ENCODE measurements around the gene POLD1.
"Not testable (repeated sequence)": the region's sequence is repeated elsewhere in the genome, so short reads cannot be mapped to it uniquely, and the experiment has no call there.

The POLD1 gene

DNA sequence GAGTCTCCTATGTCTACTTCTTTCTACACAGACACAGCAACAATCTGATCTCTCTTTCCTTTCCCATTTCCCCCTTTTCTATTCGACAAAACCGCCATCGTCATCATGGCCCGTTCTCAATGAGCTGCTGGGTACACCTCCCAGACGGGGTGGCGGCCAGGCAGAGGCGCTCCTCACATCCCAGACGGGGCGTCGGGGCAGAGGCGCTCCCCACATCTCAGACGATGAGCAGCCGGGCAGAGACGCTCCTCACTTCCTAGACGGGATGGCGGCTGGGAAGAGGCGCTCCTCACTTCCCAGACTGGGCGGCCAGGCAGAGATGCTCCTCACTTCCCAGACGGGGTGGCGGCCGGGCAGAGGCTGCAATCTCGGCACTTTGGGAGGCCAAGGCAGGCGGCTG is 6.8 kb downstream of the POLD1 start:
- not testable (repeated sequence) for DNase-seq (ENCODE audit: low read depth)

DNA sequence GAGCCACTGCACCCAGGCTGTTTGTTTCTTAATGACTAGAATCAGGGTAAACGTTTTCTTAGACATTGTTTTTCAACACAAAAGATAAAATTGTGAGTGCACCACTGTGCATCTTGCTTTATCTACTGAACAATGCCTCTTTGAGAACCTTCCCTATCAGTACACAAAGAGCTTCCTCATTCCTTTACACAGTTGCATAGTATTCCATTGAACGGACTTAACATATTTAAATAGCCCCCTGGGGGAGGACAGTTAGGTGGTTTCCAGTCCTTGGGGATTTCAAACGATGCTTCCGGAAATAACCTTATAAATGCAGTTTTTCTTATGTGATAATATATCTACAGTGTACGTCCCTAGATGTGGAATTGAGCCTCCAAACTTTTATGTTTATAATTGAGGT is 8.6 kb downstream of the POLD1 start:
- DNase-seq (ENCODE audit: low read depth): no peak

DNA sequence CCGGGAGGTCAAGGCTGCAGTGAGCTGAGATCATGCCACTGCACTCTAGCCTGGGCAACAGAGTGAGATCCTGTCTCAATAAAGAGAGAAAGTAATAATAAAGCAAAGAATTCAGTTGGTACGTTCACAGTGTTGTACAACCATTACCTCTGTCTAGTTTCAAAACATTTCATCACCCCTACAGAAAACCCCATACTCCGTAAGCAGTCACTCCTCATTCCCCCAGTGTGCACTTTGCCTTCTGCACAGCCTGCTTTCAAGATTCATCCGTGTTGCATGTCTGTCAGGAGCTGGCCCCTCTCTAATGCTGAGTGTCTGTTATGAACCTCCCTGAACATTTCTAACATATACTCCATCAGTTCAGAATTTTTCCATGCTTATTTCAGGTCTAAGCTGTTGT is 9.4 kb downstream of the POLD1 start:
- DNase-seq (ENCODE audit: low read depth): no peak

DNA sequence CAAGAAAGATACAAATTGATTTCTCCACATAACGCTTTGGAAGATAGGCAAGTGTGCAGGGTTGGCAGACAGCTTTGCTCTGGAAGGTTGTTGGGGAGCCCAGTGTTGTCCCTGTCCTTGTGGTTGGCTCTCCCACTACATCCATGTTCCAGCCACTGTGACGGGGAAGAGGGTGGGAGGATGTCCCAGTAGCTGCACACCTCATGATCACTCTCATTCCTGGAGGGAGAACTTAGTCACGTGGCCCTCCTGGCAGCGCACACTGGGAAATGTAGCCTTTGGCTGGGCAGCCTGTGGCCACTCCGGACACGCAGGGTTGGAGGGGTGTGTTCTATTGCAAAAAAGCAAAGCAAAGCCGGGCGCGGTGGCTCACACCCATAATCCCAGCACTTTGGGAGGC is 9.9 kb downstream of the POLD1 start:
- no peak for DNase-seq (ENCODE audit: low read depth)

DNA sequence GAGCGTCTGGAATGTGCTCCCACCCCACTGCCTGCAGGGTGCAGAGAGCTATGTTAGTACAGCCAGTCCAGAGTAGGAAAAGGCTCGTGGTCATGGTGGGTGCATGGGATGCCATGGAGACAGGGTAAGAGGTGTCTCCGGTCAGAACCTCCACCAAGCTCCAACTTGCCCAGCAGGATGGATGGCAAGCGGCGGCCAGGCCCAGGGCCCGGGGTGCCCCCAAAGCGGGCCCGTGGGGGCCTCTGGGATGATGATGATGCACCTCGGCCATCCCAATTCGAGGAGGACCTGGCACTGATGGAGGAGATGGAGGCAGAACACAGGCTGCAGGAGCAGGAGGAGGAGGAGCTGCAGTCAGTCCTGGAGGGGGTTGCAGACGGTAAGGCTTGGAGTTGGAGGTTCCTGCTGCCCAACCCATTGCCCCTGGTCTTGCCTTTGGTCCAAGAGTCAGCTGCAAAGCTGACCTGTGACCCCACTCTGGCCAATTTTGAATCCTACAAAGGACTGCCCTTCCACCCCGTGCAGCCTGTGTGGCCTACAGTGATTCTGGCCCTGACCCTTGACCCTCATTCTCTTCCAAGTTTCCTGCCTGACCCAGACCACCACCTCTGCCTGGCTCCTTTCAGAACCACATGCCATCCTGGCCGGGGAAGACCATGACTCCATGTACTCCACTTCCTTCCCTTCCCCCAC is 14.7 kb downstream of the POLD1 start:
- no peak for DNase-seq (ENCODE audit: low read depth)

DNA sequence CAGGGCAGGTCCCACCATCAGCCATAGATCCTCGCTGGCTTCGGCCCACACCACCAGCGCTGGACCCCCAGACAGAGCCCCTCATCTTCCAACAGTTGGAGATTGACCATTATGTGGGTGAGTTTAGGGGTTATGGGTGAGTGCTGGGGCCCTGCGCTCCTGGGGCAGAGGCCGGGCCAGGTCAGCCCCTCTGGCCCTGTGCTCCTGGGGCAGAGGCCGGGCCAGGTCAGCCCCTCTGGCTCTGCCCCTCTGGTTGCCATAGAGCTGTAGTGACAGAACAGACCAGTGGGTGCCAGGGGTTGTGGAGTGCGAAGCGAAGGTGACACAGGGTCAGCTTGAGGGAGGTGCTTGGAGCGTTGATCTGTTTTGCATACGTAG is 15.2 kb downstream of the POLD1 start:
- DNase-seq (ENCODE audit: low read depth): no peak

DNA sequence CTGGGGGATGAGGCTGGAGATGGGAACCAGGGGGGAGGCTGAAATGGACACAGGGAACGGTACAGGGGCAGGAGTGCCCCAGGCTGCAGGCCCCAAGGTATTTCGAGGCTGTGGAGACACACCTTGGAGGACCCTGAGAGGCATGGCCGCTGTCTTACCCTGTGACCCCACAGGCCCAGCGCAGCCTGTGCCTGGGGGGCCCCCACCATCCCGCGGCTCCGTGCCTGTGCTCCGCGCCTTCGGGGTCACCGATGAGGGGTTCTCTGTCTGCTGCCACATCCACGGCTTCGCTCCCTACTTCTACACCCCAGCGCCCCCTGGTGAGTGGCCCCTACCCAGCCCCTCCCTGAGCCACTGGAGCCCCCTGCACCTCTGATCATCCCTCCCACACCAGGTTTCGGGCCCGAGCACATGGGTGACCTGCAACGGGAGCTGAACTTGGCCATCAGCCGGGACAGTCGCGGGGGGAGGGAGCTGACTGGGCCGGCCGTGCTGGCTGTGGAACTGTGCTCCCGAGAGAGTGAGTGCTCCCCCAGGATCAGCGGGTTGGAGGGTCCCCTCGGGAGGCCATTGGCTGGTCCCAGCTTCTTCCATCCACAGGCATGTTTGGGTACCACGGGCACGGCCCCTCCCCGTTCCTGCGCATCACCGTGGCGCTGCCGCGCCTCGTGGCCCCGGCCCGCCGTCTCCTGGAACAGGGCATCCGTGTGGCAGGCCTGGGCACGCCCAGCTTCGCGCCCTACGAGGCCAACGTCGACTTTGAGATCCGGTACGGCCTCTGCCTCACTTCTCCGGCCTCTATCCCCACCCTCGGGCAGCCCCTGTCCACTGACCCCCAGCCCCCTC is 17.7 kb downstream of the POLD1 start:
- no peak for DNase-seq (ENCODE audit: low read depth)

DNA sequence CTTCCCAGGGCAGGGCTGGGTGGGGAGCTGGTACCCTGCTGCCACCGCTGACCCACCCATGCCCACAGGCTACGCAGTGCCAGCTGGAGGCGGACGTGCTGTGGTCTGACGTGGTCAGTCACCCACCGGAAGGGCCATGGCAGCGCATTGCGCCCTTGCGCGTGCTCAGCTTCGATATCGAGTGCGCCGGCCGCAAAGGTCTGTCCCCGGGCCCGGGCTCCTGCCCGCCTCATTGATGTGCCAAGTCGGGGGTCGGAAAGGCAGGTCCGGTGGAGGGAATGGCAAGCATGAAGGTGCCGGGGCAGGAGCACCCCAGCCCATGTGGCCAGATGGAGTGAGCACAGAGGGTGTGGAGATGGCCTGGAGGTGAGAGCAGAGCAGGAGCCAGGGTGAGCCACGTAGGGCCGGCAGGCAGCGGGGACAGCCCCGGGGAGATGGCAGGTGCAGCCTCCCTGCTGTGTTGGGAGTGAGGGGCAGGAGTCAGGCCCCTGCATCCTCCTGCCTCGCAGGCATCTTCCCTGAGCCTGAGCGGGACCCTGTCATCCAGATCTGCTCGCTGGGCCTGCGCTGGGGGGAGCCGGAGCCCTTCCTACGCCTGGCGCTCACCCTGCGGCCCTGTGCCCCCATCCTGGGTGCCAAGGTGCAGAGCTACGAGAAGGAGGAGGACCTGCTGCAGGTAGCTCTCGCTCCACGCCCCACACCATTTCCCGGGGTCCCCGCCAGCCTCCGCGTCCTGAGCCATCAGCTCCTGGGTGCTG is 18.6 kb downstream of the POLD1 start:
- no peak for DNase-seq (ENCODE audit: low read depth)

DNA sequence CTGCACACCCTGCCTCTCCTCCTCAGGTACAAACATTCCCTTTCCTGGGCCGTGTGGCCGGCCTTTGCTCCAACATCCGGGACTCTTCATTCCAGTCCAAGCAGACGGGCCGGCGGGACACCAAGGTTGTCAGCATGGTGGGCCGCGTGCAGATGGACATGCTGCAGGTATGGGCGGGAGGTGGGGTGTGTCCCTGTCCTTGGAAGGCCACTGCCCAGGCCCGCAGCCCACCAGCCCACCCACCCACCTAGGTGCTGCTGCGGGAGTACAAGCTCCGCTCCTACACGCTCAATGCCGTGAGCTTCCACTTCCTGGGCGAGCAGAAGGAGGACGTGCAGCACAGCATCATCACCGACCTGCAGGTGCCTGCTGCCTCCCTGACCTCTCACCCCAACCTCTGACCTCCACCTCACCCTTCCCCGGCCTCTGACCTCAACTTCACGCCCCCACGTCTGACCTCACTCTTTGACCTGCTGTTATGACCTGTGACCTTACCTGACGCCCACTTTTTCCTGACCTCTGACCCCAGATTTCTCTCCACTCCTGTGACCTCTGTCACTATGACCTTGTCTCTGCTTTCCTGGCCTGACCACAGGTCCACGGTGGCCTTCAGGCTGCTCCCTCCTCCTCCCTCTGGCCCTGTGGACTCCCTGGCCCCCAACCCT is 22.1 kb downstream of the POLD1 start:
- DNase-seq (ENCODE audit: low read depth): no peak

DNA sequence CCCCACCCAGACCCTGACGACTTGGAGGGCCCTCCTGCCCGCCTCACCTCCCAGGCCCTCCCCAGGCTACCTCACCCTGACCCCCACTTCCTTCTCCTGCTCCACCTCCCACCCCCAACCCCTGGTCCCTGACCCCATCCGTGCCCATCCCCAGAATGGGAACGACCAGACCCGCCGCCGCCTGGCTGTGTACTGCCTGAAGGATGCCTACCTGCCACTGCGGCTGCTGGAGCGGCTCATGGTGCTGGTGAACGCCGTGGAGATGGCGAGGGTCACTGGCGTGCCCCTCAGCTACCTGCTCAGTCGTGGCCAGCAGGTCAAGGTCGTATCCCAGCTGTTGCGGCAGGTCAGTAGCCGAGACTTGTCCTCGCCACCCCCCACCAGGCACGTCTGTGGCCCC is 22.7 kb downstream of the POLD1 start:
- DNase-seq (ENCODE audit: low read depth): no peak

DNA sequence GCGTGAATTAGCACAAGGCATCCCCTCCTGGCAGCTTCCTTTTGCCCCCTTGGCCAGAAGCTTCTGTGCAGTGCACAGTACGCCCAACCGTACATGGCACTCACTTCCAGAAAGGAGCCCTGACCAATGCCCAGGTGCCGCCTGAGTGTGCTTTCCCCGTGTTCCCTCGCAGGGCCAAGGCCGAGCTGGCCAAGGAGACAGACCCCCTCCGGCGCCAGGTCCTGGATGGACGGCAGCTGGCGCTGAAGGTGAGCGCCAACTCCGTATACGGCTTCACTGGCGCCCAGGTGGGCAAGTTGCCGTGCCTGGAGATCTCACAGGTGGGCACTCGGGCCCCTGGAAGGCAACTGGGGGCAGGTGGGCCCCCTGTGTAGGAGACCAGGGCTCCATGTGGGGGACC is 25.2 kb downstream of the POLD1 start:
- no peak for DNase-seq (ENCODE audit: low read depth)

DNA sequence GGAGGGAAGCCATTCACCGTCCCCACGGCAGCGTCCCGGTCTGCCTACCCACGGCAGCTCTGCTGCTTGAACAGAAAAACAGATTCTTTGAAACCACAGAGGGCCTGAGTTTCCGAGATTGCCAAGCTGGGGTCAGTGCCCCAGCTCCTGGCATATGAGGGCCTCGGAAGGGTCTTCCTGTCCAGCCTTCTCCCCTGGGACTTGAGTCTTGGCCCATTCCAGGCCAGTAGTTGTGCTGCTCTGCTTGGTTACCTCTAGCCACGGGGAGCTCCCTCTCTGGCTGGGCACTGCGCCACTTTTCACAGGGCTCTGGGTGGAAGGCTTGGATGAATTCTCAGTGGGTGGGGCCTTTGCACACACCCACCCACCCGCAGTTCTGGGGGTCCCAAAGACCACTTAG is 26.0 kb downstream of the POLD1 start:
- DNase-seq (ENCODE audit: low read depth): no peak

DNA sequence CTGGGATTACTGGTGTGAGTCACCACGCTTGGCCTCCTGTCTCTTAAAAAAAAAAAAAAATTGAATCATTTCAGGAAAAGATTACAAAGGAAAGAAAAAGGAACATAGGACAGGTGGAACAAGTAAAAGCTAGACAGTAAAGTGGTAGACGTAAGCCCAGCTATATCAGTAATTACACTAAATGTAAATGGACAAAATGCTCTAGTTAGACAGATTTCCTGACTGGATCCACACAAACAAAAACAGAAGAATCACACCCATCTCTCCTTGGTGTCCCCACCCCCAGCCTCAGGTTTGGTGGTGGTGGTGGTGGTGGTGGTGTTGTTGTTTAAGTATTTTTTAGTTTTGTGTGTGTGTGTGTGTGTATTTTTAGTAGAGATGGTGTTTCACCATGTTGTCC is 28.3 kb downstream of the POLD1 start:
- DNase-seq (ENCODE audit: low read depth): no peak

DNA sequence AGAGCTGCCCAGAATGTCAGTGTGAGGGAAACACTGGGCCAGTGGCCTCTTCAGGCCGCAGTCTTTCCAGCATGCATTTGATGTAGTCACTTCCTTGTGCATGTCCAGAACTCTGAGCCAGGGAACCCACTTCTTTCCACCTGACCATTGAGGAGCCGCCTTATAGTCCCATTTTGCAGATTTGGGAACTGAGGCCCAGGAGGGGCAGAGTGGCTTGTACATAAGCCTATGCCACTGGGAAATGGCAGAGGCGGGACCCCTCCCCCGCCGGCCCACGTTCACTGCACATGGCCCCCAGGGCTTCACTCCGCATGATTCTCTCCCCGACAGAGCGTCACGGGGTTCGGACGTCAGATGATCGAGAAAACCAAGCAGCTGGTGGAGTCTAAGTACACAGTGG is 28.9 kb downstream of the POLD1 start:
- DNase-seq (ENCODE audit: low read depth): no peak

DNA sequence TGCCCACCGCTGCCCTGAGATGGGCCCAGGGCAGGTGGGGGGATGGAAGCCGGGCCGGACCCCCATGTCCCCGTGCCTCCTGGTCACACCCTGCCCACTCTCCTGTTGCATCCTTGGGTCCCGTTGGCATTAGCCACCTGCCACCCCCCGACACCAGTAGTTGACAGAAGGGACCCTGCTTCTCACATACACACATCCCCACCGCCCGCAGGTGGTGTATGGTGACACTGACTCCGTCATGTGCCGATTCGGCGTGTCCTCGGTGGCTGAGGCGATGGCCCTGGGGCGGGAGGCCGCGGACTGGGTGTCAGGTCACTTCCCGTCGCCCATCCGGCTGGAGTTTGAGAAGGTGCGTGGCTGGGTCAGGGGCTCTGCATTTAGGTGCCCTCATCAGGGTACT is 29.4 kb downstream of the POLD1 start:
- DNase-seq (ENCODE audit: low read depth): no peak

DNA sequence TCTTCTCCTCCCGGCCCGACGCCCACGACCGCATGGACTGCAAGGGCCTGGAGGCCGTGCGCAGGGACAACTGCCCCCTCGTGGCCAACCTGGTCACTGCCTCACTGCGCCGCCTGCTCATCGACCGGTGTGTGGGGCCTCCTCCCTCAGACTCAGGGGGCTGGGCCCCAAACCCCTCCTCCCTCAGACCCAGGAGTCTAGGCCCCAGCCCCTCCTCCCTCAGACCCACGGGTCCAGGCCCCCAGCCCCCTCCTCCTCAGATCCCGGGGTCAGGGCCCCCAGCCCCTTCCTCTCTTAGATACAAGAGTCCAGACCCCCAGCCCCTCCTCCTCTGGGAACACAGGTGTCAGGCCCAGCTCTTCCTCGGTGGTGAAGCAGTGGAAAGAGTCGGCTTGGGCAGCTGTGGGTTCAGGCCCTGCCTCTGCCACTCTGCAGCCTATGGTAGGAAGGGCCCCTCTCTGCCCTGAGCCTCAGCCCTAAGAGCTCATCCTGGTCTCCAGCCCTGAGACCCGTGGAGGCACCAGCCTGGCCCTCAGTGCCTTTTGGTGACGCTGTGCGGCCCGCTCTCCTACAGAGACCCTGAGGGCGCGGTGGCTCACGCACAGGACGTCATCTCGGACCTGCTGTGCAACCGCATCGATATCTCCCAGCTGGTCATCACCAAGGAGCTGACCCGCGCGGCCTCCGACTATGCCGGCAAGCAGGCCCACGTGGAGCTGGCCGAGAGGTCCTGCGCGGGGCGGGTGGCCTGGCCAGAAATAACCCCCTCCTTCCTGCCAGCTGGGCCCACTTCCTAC is 30.9 kb downstream of the POLD1 start:
- no peak for DNase-seq (ENCODE audit: low read depth)

DNA sequence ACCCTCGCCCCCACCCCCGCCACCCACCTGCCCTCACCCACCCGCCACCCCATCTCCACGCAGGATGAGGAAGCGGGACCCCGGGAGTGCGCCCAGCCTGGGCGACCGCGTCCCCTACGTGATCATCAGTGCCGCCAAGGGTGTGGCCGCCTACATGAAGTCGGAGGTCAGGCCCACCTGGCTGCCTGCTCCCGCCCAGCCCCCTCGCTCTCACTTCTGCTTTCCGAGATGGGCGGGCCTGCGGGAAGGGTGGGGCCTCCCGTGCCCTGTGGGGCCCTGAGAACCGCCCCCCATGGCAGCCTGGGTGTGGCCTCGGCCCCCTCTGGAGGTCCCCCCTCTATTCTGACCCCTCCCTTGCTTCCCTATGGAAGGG is 31.5 kb downstream of the POLD1 start:
- DNase-seq (ENCODE audit: low read depth): no peak

DNA sequence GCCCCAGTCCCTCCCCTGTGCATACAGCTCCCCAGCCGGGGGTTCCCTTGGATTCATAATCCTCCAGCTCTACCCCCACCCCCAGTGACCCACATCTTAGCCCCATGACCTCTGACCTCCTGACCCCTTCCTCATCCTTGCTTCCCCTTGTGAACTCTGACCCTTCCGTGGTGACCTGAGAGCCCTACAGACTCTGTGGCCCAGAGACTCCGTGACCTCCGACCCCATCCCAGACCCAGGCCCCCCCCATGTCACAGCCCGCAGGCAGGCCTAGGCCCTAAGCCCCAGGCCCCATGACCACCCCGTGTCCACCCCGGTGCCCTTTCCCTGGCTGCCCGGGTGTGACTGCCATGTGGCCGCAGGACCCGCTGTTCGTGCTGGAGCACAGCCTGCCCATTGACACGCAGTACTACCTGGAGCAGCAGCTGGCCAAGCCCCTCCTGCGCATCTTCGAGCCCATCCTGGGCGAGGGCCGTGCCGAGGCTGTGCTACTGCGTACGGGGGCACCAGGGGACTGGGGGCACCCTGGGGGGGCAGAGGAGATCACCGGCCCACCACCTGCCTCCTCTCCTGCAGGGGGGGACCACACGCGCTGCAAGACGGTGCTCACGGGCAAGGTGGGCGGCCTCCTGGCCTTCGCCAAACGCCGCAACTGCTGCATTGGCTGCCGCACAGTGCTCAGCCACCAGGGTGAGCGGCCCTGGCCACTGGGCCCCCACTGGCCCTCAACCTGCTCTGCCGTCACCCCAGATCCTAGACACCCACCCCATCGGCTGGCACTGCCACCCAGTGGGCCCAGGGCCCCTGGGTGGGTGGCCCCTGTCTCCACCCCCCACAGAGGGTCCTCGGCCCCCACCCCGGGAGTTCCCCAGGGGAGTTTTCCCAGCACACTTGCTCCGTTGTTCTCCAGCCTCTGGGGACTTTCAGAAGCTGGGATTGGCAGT is 32.2 kb downstream of the POLD1 start:
- no peak for DNase-seq (ENCODE audit: low read depth)

DNA sequence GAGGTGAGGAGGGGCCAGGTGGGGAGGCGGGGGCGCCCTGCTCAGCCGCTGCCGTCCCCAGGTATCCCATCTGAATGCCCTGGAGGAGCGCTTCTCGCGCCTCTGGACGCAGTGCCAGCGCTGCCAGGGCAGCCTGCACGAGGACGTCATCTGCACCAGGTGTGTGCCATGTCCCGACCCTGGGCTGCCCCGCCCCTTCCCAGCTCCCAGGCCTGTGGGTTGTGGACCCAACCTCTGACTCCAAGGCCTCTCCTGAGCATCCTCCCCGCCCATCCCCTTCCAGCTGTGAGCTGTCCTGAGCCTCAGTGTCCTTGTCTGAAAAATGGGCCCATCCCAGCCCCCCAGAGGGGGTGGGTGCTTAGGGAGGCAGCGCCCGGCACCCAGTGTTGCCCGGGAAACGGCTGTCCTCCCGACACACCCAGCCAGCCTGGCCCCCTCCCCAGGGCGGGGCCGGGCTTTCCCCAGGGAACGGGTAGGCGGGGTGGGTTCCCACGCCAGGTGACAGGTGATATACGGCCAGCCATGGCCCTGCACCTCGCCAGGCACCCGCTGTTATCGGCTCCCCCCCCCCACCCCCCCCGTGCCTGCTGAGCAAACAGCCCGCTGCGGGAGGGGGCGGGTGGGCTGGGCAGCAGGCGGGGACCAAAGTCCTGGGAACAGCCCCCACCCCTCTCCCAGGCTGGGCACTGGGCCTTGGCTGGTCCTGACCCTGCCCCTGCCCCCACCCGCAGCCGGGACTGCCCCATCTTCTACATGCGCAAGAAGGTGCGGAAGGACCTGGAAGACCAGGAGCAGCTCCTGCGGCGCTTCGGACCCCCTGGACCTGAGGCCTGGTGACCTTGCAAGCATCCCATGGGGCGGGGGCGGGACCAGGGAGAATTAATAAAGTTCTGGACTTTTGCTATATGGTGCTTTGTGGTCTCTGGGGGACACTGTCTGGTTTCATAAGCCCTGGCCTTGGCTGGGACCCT is 33.2 kb downstream of the POLD1 start:
- DNase-seq (ENCODE audit: low read depth): no peak
